CD14-positive monocyte (primary cell): ENCODE data around the gene USP15. TPM values are rescaled to one million over a fixed set of nuclear protein-coding genes. Genes with fewer than 3 reads are reported as not detected.
A peak's percentile ranks its signal among the peaks of the same experiment; 100 is the strongest.

Source experiments
- DNase-seq, 3 donors: peaks; one replicate each; pipeline ENCODE4 v3.0.0-alpha.2; 2011 to 2022
- H2AFZ ChIP-seq: 2 replicates; pipeline ENCODE4 v1.6.0; 2012; ENCODE audit warnings: mild to moderate bottlenecking, low read depth, low read length, inconsistent platforms; ENCODE audit not compliant: insufficient read depth, poor library complexity, severe bottlenecking
- H3K27ac ChIP-seq, 2 donors: 1 replicate in 1 of 2; 2 replicates in 1 of 2; pipeline ENCODE4 v1.5.1; 2012 to 2013; ENCODE audit warnings: low read length in 2 of 2, control low read depth in 1 of 2, inconsistent platforms in 1 of 2, low read depth in 1 of 2, mild to moderate bottlenecking in 1 of 2
- H3K27me3 ChIP-seq, 2 donors: one replicate each; pipeline versions ENCODE4 v1.6.0 to v1.6.1; 2011 to 2013; ENCODE audit warnings: low read length in 2 of 2; ENCODE audit not compliant: control insufficient read depth in 2 of 2, insufficient read depth in 2 of 2
- H3K36me3 ChIP-seq, 2 donors: replicated peaks in 1 of 2; 1 replicate in 1 of 2; 2 replicates in 1 of 2; pipeline versions ENCODE4 v1.5.1 to v1.6.1; 2012 to 2013; ENCODE audit warnings: low read length in 2 of 2, control low read depth in 1 of 2, inconsistent platforms in 1 of 2, mild to moderate bottlenecking in 1 of 2; ENCODE audit not compliant: insufficient read depth in 2 of 2, control insufficient read depth in 1 of 2
- H3K4me1 ChIP-seq, 2 donors: 1 replicate in 1 of 2; 2 replicates in 1 of 2; pipeline versions ENCODE4 v1.5.1 to v1.6.1; 2012 to 2013; ENCODE audit warnings: low read length in 2 of 2, control low read depth in 1 of 2, inconsistent platforms in 1 of 2, mild to moderate bottlenecking in 1 of 2, moderate library complexity in 1 of 2; ENCODE audit not compliant: insufficient read depth in 2 of 2, control insufficient read depth in 1 of 2
- H3K4me2 ChIP-seq: replicated peaks from 2 replicates; pipeline ENCODE3; 2012; ENCODE audit warnings: low read length, moderate library complexity, mild to moderate bottlenecking; ENCODE audit not compliant: poor library complexity, severe bottlenecking; ENCODE audit errors: extremely low read depth
- H3K4me3 ChIP-seq, 3 experiments: fragments of 200-600 bp in 1 of 3; sonication (generic) in 1 of 3; replicated peaks in 1 of 3; 1 replicate in 2 of 3; 2 replicates in 1 of 3; pipeline ENCODE4 v1.5.1; 2011 to 2013; ENCODE audit warnings: low read length in 3 of 3, mild to moderate bottlenecking in 3 of 3, control low read depth in 2 of 3, low read depth in 2 of 3, inconsistent platforms in 1 of 3, moderate library complexity in 1 of 3
- H3K79me2 ChIP-seq: 2 replicates; pipeline ENCODE4 v1.6.0; 2012; ENCODE audit warnings: mild to moderate bottlenecking, control low read depth, inconsistent platforms, low read length, moderate library complexity; ENCODE audit not compliant: insufficient read depth
- H3K9ac ChIP-seq: 2 replicates; pipeline ENCODE4 v1.6.0; 2017; ENCODE audit warnings: low read length, mild to moderate bottlenecking; ENCODE audit not compliant: insufficient read depth, poor library complexity, severe bottlenecking
- H3K9me3 ChIP-seq, 2 donors: replicated peaks in 1 of 2; 1 replicate in 1 of 2; 2 replicates in 1 of 2; pipeline versions ENCODE4 v1.5.1 to v1.6.1; 2012 to 2013; ENCODE audit warnings: low read length in 2 of 2, control low read depth in 1 of 2; ENCODE audit not compliant: control insufficient read depth in 1 of 2, insufficient read depth in 1 of 2
- H4K20me1 ChIP-seq: 2 replicates; pipeline ENCODE4 v1.6.0; 2012; ENCODE audit warnings: mild to moderate bottlenecking, low read length, control low read depth, moderate library complexity; ENCODE audit not compliant: insufficient read depth
- H3K27ac Mint-ChIP-seq, 7 donors: one replicate each; pipeline ENCODE4 v1.8.0; 2020; ENCODE audit warnings: mild to moderate bottlenecking in 7 of 7, mixed read lengths in 7 of 7, moderate library complexity in 6 of 7, inconsistent platforms in 2 of 7
- H3K27me3 Mint-ChIP-seq, 3 donors: one replicate each; pipeline ENCODE4 v1.8.0; 2021 to 2022; ENCODE audit warnings: low read depth in 3 of 3, mild to moderate bottlenecking in 3 of 3, mixed read lengths in 3 of 3, moderate library complexity in 3 of 3, inconsistent platforms in 1 of 3
- H3K36me3 Mint-ChIP-seq, 2 donors: one replicate each; pipeline ENCODE4 v1.8.0; 2020; ENCODE audit warnings: mixed read lengths in 2 of 2, inconsistent platforms in 1 of 2, mild to moderate bottlenecking in 1 of 2
- H3K4me1 Mint-ChIP-seq: one replicate; pipeline ENCODE4 v1.8.0; 2020; ENCODE audit warnings: mild to moderate bottlenecking, mixed read lengths
- H3K4me3 Mint-ChIP-seq, 2 donors: one replicate each; pipeline ENCODE4 v1.8.0; 2020; ENCODE audit warnings: mild to moderate bottlenecking in 2 of 2, mixed read lengths in 2 of 2, moderate library complexity in 1 of 2
- H3K9me3 Mint-ChIP-seq, 7 donors: one replicate each; pipeline ENCODE4 v1.8.0; 2020 to 2022; ENCODE audit warnings: mixed read lengths in 7 of 7, mild to moderate bottlenecking in 6 of 7, moderate library complexity in 6 of 7, inconsistent platforms in 2 of 7
- CTCF ChIP-seq: fragments of 200-600 bp; IDR thresholded peaks from one replicate; pipeline ENCODE4 v1.8.0; 2022; ENCODE audit warnings: antibody characterized with exemption, mild to moderate bottlenecking
- WGBS: methylation state at CpG from one replicate; pipeline ENCODE4 v1.1.5; 2013; ENCODE audit warnings: missing lambda C conversion rate; ENCODE audit not compliant: insufficient coverage; 5-methylcytosine and 5-hydroxymethylcytosine counted together
- intact Hi-C, 2 donors: fragments of 100-400 bp; cut with micrococcal nuclease; formaldehyde crosslinking; loops; one replicate each; pipeline versions ENCODE4 v1.15.0 to v1.15.1; 2023
- polyA plus RNA-seq, 3 donors: library from polyadenylated mRNA; depleted of rRNA in 1 of 3; unstranded in 2 of 3; stranded (reverse) in 1 of 3; fragments of 300-500 nt in 2 of 3; fragments of >200 nt in 1 of 3; fragmentation: Illumina TruSeq in 2 of 3; gene quantifications; 1 replicate in 2 of 3; 2 replicates in 1 of 3; pipeline ENCODE4 v1.2.3, GENCODE V29; 2012 to 2021

Gene USP15
- polyA plus RNA-seq, 3 donors: 146 to 449 (median 180) TPM

DNA sequence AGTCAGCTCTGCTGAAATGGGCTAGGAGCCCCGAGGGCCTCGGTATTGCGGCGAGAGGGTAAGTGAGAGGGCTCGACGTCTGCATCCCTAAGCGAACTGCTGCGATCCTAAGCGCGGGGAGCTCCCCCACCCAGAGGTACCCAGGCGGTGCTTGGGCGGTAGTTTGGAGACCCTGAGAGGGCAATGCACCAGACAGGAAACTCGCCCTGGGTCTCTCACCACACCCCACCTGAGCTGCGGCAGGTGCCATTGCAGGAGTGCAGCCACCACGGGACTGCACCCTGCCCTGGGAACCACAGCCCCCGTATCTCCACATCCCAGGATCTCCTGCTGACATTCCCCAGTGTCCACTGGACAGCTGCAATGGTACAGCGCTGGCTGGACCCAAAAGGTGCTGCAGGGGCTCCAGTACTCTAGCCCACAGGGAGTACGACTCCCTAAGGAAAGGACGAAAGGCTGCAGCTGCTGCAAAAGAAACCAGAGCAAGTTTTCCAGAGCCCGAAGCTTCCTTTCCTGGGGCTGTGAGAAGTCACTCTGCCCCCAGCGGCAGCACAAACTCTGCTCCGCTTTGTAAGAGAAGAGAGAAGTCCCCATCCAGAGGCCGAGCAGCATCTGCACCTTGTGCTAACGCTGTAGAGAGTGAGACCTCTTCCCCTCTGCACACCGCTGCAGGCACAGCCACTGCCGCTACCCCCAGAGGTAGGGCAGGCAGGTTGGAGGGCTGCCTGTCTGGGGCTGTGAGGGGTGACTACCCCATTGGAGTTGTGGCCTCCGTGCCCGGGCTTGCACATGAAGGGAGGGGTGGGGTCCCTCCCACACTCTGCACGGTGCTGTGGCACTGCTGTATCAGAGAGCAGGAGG, 175.3 kb downstream of the USP15 start:
- intact Hi-C loops: loop anchor here in 1 of 2 donors (10.0 kb wide), 1 partner anchor 369 kb away; no protein-coding TSS in a partner anchor
- H3K4me3 Mint-ChIP-seq: peak overlapping the region; percentile 87 to 95
- H3K4me1 ChIP-seq: peaks cover 17% of the 10 kb centered on the region in 2 donors
- H3K9me3 ChIP-seq: no peaks in the 10 kb centered on the region
- peak; percentile 28 to 41 (median 41) for DNase-seq
- peaks cover 0 to 4% (median 0%) of the 10 kb centered on the region in 7 donors for H3K9me3 Mint-ChIP-seq
- peak overlapping the region; percentile 58 for H3K9ac ChIP-seq
- no peaks in the 10 kb centered on the region for H3K27me3 ChIP-seq
- H3K27ac Mint-ChIP-seq: peak overlapping the region in 2 of 7 donors; percentile 5 to 33
- peaks cover 18% of the 10 kb centered on the region for H3K4me1 Mint-ChIP-seq
- H3K4me2 ChIP-seq: peak overlapping the region; percentile 92
- WGBS: 4% methylated on average over 19 of the region's 29 CpGs
- H4K20me1 ChIP-seq: no peaks in the 10 kb centered on the region
- H3K79me2 ChIP-seq: no peaks in the 10 kb centered on the region
- H2AFZ ChIP-seq: peak overlapping the region; percentile 79
- H3K27ac ChIP-seq: no peak overlapping the region
- TF ChIP-seq CTCF: peak; percentile 56
- H3K36me3 Mint-ChIP-seq: no peaks in the 10 kb centered on the region
- peaks cover 8 to 23% (median 13%) of the 10 kb centered on the region in 3 donors for H3K27me3 Mint-ChIP-seq
- H3K36me3 ChIP-seq: no peaks in the 10 kb centered on the region
- peak overlapping the region; percentile 40 to 72 (median 46) for H3K4me3 ChIP-seq

GRCh38 chr12:62436164-62436503, 175.9 kb downstream of the USP15 start:
- Histone ChIP-seq H3K27ac (no peak overlapping the region), H3K79me2 (no peaks in the 10 kb centered on the region), H3K36me3 (no peaks in the 10 kb centered on the region), H2AFZ (peak overlapping the region; percentile 79), H4K20me1 (no peaks in the 10 kb centered on the region), H3K9me3 (no peaks in the 10 kb centered on the region), H3K4me2 (peak overlapping the region; percentile 92), H3K4me3 (peak overlapping the region in 1 of 3 experiments; percentile 72), H3K4me1 (peaks cover 17% of the 10 kb centered on the region in 2 donors), H3K9ac (peak overlapping the region; percentile 58), H3K27me3 (no peaks in the 10 kb centered on the region)
- 94% methylated on average over 12 of the region's 12 CpGs for WGBS
- DNase-seq: peak in 1 of 3 donors; percentile 3
- H3K27ac Mint-ChIP-seq: no peak overlapping the region
- peaks cover 8 to 23% (median 13%) of the 10 kb centered on the region in 3 donors for H3K27me3 Mint-ChIP-seq
- peaks cover 2 to 8% (median 5%) of the 10 kb centered on the region in 7 donors for H3K9me3 Mint-ChIP-seq
- H3K4me3 Mint-ChIP-seq: no peak overlapping the region
- H3K36me3 Mint-ChIP-seq: no peaks in the 10 kb centered on the region
- TF ChIP-seq CTCF: no peak
- intact Hi-C loops: loop anchor here in 1 of 2 donors (10.0 kb wide), 1 partner anchor 369 kb away; no protein-coding TSS in a partner anchor
- peaks cover 18% of the 10 kb centered on the region for H3K4me1 Mint-ChIP-seq
